HEK293 (cell line): ENCODE measurements around the gene SAPCD1.

Experiments used
- CTCF ChIA-PET: fragments of 350-600 bp; formaldehyde crosslinking; extraction: SDS; loops from one replicate; lab custom pipeline; 2021; ENCODE audit warnings: antibody characterized with exemption; lab: Yijun Ruan, JAX
- POLR2A ChIA-PET: fragments of 300-600 bp; formaldehyde crosslinking; extraction: SDS; loops from one replicate; lab custom pipeline; 2020; ENCODE audit warnings: antibody characterized with exemption, inconsistent platforms; lab: Yijun Ruan, JAX
- H3K27ac ChIP-seq: fragments of 200-500 bp; sonication (Bioruptor generic); 2 replicates; pipeline ENCODE4 v1.5.1; 2014; ENCODE audit warnings: low read depth, low read length, control low read depth, inconsistent platforms; ENCODE audit errors: extremely low read depth
- H3K36me3 ChIP-seq, 2 experiments: fragments of 200-500 bp in 1 of 2; sonication (Bioruptor generic) in 1 of 2; 1 replicate in 1 of 2; 2 replicates in 1 of 2; pipeline ENCODE4 v1.5.1; 2014 to 2017; ENCODE audit warnings: inconsistent platforms in 2 of 2, low read length in 2 of 2; ENCODE audit not compliant: control insufficient read depth in 2 of 2, insufficient read depth in 1 of 2
- H3K4me1 ChIP-seq: fragments of 200-500 bp; sonication (Bioruptor generic); 2 replicates; pipeline ENCODE4 v1.5.1; 2014; ENCODE audit warnings: mild to moderate bottlenecking, low read length, inconsistent platforms; ENCODE audit not compliant: control insufficient read depth, insufficient read depth
- H3K4me3 ChIP-seq: 2 replicates; pipeline ENCODE4 v1.5.1; 2011; ENCODE audit warnings: low read depth, mild to moderate bottlenecking, control low read depth, low read length, moderate library complexity
- H3K9me3 ChIP-seq: fragments of 200-500 bp; sonication (Bioruptor generic); 2 replicates; pipeline ENCODE4 v1.5.1; 2014; ENCODE audit warnings: low read depth, low read length, inconsistent platforms; ENCODE audit not compliant: control insufficient read depth, insufficient read depth
- EGR2 ChIP-seq: fragments of 450-650 bp; formaldehyde crosslinking; IDR thresholded peaks from 2 replicates; pipeline ENCODE4 v1.5.1; 2016; ENCODE audit warnings: low read depth, missing biosample characterization, missing genetic modification characterization
- PRDM2 ChIP-seq: fragments of 450-650 bp; formaldehyde crosslinking; IDR thresholded peaks from 2 replicates; pipeline ENCODE4 v1.5.1; 2016; ENCODE audit warnings: missing biosample characterization, missing genetic modification characterization, borderline replicate concordance
- PRDM4 ChIP-seq: fragments of 450-650 bp; formaldehyde crosslinking; IDR thresholded peaks from 2 replicates; pipeline ENCODE4 v1.5.1; 2017; ENCODE audit warnings: missing biosample characterization, missing genetic modification characterization
- WT1 ChIP-seq: fragments of 450-650 bp; formaldehyde crosslinking; IDR thresholded peaks from 2 replicates; pipeline ENCODE4 v1.5.1; 2016; ENCODE audit warnings: missing biosample characterization, missing genetic modification characterization
- ZFHX2 ChIP-seq: fragments of 450-650 bp; formaldehyde crosslinking; conservative IDR thresholded peaks from 2 replicates; pipeline ENCODE4 v1.5.1; 2016; ENCODE audit warnings: missing biosample characterization, missing genetic modification characterization
- ZFP37 ChIP-seq: fragments of 450-650 bp; formaldehyde crosslinking; IDR thresholded peaks from 2 replicates; pipeline ENCODE4 v1.5.1; 2016; ENCODE audit warnings: missing biosample characterization, missing genetic modification characterization
- ZIC2 ChIP-seq: fragments of 450-650 bp; formaldehyde crosslinking; IDR thresholded peaks from 2 replicates; pipeline ENCODE4 v1.5.1; 2016; ENCODE audit warnings: missing biosample characterization, missing genetic modification characterization
- ZNF121 ChIP-seq: fragments of 450-650 bp; formaldehyde crosslinking; IDR thresholded peaks from 2 replicates; pipeline ENCODE4 v1.5.1; 2016; ENCODE audit warnings: missing biosample characterization, missing genetic modification characterization
- ZNF148 ChIP-seq: fragments of 450-650 bp; formaldehyde crosslinking; IDR thresholded peaks from 2 replicates; pipeline ENCODE4 v1.5.0; 2017; ENCODE audit warnings: missing biosample characterization, missing genetic modification characterization, borderline replicate concordance
- ZNF169 ChIP-seq: fragments of 450-650 bp; formaldehyde crosslinking; IDR thresholded peaks from 2 replicates; pipeline ENCODE4 v1.5.1; 2016; ENCODE audit warnings: missing biosample characterization, missing genetic modification characterization
- ZNF175 ChIP-seq: fragments of 450-650 bp; formaldehyde crosslinking; IDR thresholded peaks from 2 replicates; pipeline ENCODE4 v1.5.1; 2016; ENCODE audit warnings: missing biosample characterization, missing genetic modification characterization
- ZNF19 ChIP-seq: fragments of 450-650 bp; formaldehyde crosslinking; IDR thresholded peaks from 2 replicates; pipeline ENCODE4; 2016; ENCODE audit warnings: missing biosample characterization, missing genetic modification characterization, low read depth
- ZNF23 ChIP-seq: fragments of 450-650 bp; formaldehyde crosslinking; IDR thresholded peaks from 2 replicates; pipeline ENCODE4 v1.5.1; 2016; ENCODE audit warnings: missing biosample characterization, missing genetic modification characterization, borderline replicate concordance
- ZNF398 ChIP-seq: fragments of 450-650 bp; formaldehyde crosslinking; IDR thresholded peaks from 2 replicates; pipeline ENCODE4 v1.5.1; 2017; ENCODE audit warnings: missing biosample characterization, missing genetic modification characterization
- ZNF776 ChIP-seq: fragments of 450-650 bp; formaldehyde crosslinking; IDR thresholded peaks from 2 replicates; pipeline ENCODE4 v1.5.0; 2017; ENCODE audit warnings: missing biosample characterization, missing genetic modification characterization, borderline replicate concordance
- ZNF777 ChIP-seq: fragments of 450-650 bp; formaldehyde crosslinking; IDR thresholded peaks from 2 replicates; pipeline ENCODE4 v1.5.1; 2017; ENCODE audit warnings: missing biosample characterization, missing genetic modification characterization, borderline replicate concordance

The SAPCD1 gene

GRCh38 chr6:31740397-31741223 lies 21.8 kb upstream of the SAPCD1 start (continued):
- TF ChIP-seq WT1 (tag by site-specific recombination): no peak
- no peak for TF ChIP-seq ZNF148 (tag by site-specific recombination)
- TF ChIP-seq ZFP37: no peak
- TF ChIP-seq ZNF121 (tag by site-specific recombination): no peak
- TF ChIP-seq ZNF19 (tag by site-specific recombination): no peak
- no peak for TF ChIP-seq ZNF777

GRCh38 chr6:31741815-31742214 lies 20.6 kb upstream of the SAPCD1 start:
- no peak for TF ChIP-seq ZNF23 (tag by site-specific recombination)
- TF ChIP-seq EGR2 (tag by site-specific recombination): peak; percentile 76; the same call in 1 of the 2 replicates
- TF ChIP-seq PRDM2 (tag by site-specific recombination): no peak
- no peak for TF ChIP-seq ZIC2 (tag by site-specific recombination)
- TF ChIP-seq ZNF175: no peak
- no peak for TF ChIP-seq ZNF776 (tag by site-specific recombination)
- peak; percentile 84 for TF ChIP-seq ZFHX2 (tag by site-specific recombination)
- ChIA-PET POLR2A (no interaction called here), CTCF (interaction anchor here (0.6 to 4.7 kb wide), 6 partner anchors 28 to 159 kb away, joined by 3 to 39 read pairs (median 4); no protein-coding TSS in a partner anchor)
- Histone ChIP-seq H3K9me3 (no peaks in the 10 kb centered on the region), H3K36me3 (peaks cover 12 to 43% of the 10 kb centered on the region in 2 experiments; a peak in 2 of 3 replicates), H3K4me3 (no peak overlapping the region), H3K27ac (no peak overlapping the region), H3K4me1 (peaks cover 25% of the 10 kb centered on the region)

GRCh38 chr6:31742894-31743293 lies 19.6 kb upstream of the SAPCD1 start:
- Histone ChIP-seq H3K4me3 (no peak overlapping the region), H3K27ac (no peak overlapping the region), H3K36me3 (peaks cover 14 to 54% of the 10 kb centered on the region in 2 experiments; a peak in 2 of 3 replicates), H3K9me3 (no peaks in the 10 kb centered on the region), H3K4me1 (peaks cover 17% of the 10 kb centered on the region)
- POLR2A ChIA-PET: no interaction called here
- CTCF ChIA-PET: interaction anchor here (0.5 to 1.1 kb wide), 4 partner anchors 29 to 235 kb away, joined by 3 to 4 read pairs (median 3); no protein-coding TSS in a partner anchor
- no peak for TF ChIP-seq WT1 (tag by site-specific recombination)
- TF ChIP-seq ZNF398: no peak
- no peak for TF ChIP-seq PRDM4 (tag by site-specific recombination)
- TF ChIP-seq ZNF169 (tag by site-specific recombination): no peak
